Left renal pelvis (tissue), 4 donors: ENCODE data around the gene SF3B4. TPM values are rescaled to one million over a fixed set of nuclear protein-coding genes. Genes with fewer than 3 reads are reported as not detected.
"Not testable (repeated sequence)": the region's sequence is repeated elsewhere in the genome, so short reads cannot be mapped to it uniquely, and the experiment has no call there.

ENCODE experiments used
- DNase-seq, 4 donors: peaks; one replicate each; pipeline ENCODE4 v3.0.0-alpha.2; 2013; ENCODE audit warnings: low read depth in 4 of 4, low spot score in 3 of 4
- polyA plus RNA-seq, 4 donors: library from polyadenylated mRNA; unstranded; fragments of 120-200 nt; gene quantifications; one replicate each; pipeline ENCODE4 v1.2.1, GENCODE V29; 2013; ENCODE audit not compliant: insufficient read length in 4 of 4

SF3B4 gene
- polyA plus RNA-seq, 4 donors, result 69.0 to 88.6 (median 80.0) TPM

GRCh38 chr1:149888999-149889289, 38.7 kb downstream of the SF3B4 start:
- peak in 1 of 4 donors; percentile 37 for DNase-seq

GRCh38 chr1:149888247-149888998, 39.2 kb downstream of the SF3B4 start:
- peak; percentile 76 to 89 (median 82) for DNase-seq

- DNase-seq, result peak; percentile 94 to 98 (median 95)
Measured at GRCh38 chr1:149887456-149888246, 40.0 kb downstream of the SF3B4 start.

GRCh38 chr1:149887196-149887455, 40.5 kb downstream of the SF3B4 start:
- DNase-seq, result not testable (repeated sequence)

GRCh38 chr1:149886396-149887195, 41.0 kb downstream of the SF3B4 start:
- DNase-seq, result peak; percentile 99

DNA sequence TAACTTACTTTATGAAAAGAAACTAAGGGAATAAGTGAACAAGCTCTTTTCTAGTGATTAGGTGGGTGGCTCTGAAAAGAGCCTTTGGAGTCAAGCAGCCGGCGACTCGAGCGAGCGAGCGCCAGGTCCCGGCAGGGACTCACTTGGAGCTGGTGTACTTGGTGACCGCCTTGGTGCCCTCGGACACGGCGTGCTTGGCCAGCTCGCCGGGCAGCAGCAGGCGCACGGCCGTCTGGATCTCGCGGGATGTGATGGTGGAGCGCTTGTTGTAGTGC, 41.5 kb downstream of the SF3B4 start:
- not testable (repeated sequence) for DNase-seq

DNA sequence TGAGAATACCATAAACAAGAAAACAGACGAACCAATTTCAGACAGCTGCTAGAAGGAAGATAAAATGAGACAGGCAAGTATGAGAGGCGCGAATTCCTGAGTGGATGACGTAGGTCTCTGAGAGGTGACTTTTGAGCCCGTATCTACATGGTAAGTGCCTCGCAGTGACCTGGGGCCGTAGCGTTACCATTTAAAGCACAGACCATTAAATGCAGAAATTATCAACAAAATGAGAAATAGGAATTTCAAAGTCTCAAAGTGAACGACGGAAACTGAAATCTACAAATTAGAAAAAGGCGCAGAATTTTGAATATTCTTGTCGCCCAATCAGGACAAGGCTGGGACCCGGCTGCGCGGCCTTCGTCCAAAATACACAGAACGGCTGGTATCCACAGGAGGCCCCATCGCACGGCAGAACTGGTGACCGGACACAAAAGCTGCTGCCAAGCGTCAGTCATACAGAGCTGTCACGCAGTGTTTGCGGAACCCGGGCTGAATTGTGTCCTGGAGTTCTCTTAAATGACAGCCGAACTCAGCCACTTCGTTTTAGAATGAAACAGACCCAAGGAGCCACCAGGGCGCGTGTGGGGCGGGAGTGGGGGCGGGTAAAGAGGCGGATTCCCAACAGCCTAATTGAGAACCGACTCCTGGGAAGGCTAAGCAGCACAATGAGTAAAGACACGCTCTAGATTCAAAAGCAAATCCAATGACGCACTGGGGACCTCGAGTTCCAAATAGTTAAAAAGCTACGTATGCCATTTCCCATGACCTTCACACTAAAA, 42.1 kb downstream of the SF3B4 start:
- peak in 3 of 4 donors; percentile 68 to 77 (median 68) for DNase-seq

- peak in 1 of 4 donors; percentile 37 for DNase-seq
Measured at GRCh38 chr1:149884433-149885338, 42.9 kb downstream of the SF3B4 start.

- no peak for DNase-seq
Measured at GRCh38 chr1:149883598-149884247, 43.9 kb downstream of the SF3B4 start.

GRCh38 chr1:149881876-149882275, 45.7 kb downstream of the SF3B4 start:
- no peak for DNase-seq

DNA sequence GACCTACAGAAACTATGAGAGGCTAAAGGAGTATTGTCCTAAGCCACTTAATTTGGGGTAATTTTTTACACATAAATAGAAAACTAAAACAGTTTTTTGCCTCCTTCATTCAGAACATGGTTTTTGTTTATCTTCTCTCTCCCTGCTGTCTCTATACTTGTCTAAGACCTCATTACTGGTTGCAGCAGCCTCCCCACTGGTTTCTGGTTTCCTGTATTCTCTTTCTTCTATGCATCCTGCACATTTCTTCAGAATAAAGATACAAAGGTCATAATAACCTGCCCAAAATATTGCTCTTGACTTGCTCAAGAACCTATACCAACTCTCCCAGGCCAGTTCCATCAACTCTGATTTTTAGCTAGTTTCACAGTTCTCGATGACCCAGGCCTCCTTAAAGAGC, 48.0 kb downstream of the SF3B4 start:
- no peak for DNase-seq

DNA sequence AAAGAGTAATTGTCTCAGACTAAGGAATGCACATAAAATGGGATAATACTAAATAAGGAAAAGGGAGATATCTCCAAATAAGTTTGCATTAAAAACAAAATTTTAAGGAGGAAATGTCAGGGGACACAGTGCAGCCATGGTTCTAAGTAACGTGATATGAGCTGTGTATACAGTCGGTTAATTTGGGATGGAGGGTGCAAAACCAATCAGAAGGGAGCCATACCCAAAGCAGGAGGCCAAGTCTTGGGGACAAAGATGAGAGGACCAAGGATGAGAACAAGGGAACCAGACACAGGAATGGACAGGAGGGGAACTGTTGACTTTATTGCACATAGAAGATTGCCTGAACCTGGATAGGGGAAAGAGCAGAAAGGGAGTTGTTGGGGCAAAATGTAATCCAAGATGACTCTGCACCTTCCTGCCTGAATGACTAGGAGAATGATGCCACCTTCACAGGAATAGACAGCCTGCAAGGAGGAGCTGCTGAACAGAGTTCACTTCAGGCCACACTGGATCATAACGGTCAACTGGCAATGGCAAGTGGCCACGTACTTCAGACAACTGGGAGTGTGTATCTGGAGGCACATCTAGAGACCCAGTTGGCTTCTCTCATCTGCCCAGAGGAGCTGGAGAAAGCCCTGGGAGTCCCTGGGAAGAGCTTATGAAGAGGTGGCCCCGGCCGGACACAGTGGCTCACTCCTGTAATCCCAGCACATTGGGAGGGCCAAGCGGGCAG, 50.2 kb downstream of the SF3B4 start:
- DNase-seq, result no peak

Other genes with a start within 250 kb of the SF3B4 start
- gene FCGR1A, start 145.1 kb downstream of the SF3B4 start, polyA plus RNA-seq, result 1 to 10 TPM; 1.5 to 5.2 (median 1.8) TPM
- gene BOLA1, start 28.2 kb downstream of the SF3B4 start, polyA plus RNA-seq, result 10 to 100 TPM; 15.8 to 27.7 (median 18.9) TPM
- 10 to 100 TPM in 1 of 4 donors, 1 to 10 TPM in 3; 7.8 to 13.3 (median 8.0) TPM for gene SV2A, start 10.0 kb downstream of the SF3B4 start, polyA plus RNA-seq
- gene MTMR11, start 9.1 kb upstream of the SF3B4 start, polyA plus RNA-seq, result 10 to 100 TPM; 27.8 to 34.3 (median 32.4) TPM
- gene OTUD7B, start 82.9 kb upstream of the SF3B4 start, polyA plus RNA-seq, result 10 to 100 TPM; 17.7 to 21.7 (median 18.8) TPM
- 10 to 100 TPM; 64.1 to 83.9 (median 67.2) TPM for gene VPS45, start 140.0 kb upstream of the SF3B4 start, polyA plus RNA-seq
- gene PLEKHO1, start 222.1 kb upstream of the SF3B4 start, polyA plus RNA-seq, result 10 to 100 TPM; 42.5 to 67.2 (median 57.4) TPM